GM19035 (cell line): ENCODE measurements around the gene DCHS1.

Source experiments
- ATAC-seq: cut with Tn5 transposase; IDR thresholded peaks from one replicate; pipeline ENCODE4 v1.9.1; 2021; ENCODE audit not compliant: unreplicated experiment

The DCHS1 gene

GRCh38 chr11:6648501-6648900 lies 7.1 kb downstream of the DCHS1 start:
- ATAC-seq: no peak

- ATAC-seq: no peak
These were observed 7.8 kb downstream of the DCHS1 start for GRCh38 chr11:6647836-6648235.

GRCh38 chr11:6646918-6647679 lies 8.5 kb downstream of the DCHS1 start:
- peak; percentile 87 for ATAC-seq

GRCh38 chr11:6646576-6646917 lies 9.1 kb downstream of the DCHS1 start:
- no peak for ATAC-seq

GRCh38 chr11:6646071-6646470 lies 9.5 kb downstream of the DCHS1 start:
- no peak for ATAC-seq

- no peak for ATAC-seq
These were observed 12.7 kb downstream of the DCHS1 start for GRCh38 chr11:6642957-6643356.

GRCh38 chr11:6640985-6641701 lies 14.5 kb downstream of the DCHS1 start:
- no peak for ATAC-seq

- ATAC-seq: no peak
These were observed 15.3 kb downstream of the DCHS1 start for GRCh38 chr11:6640036-6640984.

- ATAC-seq: no peak
These were observed 17.2 kb downstream of the DCHS1 start for GRCh38 chr11:6638429-6638828.

- no peak for ATAC-seq
These were observed 17.7 kb downstream of the DCHS1 start for GRCh38 chr11:6637871-6638270.

GRCh38 chr11:6636480-6636879 lies 19.1 kb downstream of the DCHS1 start:
- no peak for ATAC-seq

GRCh38 chr11:6635082-6635932 lies 20.3 kb downstream of the DCHS1 start:
- ATAC-seq: no peak

- no peak for ATAC-seq
These were observed 21.1 kb downstream of the DCHS1 start for GRCh38 chr11:6634534-6634933.

- no peak for ATAC-seq
These were observed 21.9 kb downstream of the DCHS1 start for GRCh38 chr11:6633422-6634408.

GRCh38 chr11:6632116-6633073 lies 23.2 kb downstream of the DCHS1 start:
- no peak for ATAC-seq

- ATAC-seq: no peak
These were observed 24.2 kb downstream of the DCHS1 start for GRCh38 chr11:6631361-6631890.

GRCh38 chr11:6630632-6631291 lies 24.8 kb downstream of the DCHS1 start:
- no peak for ATAC-seq
